GM19395 (cell line): ENCODE data around the gene MYNN.

Source experiments
- ATAC-seq: cut with Tn5 transposase; IDR thresholded peaks from one replicate; pipeline ENCODE4 v1.9.1; 2021; ENCODE audit warnings: mild to moderate bottlenecking, moderate library complexity; ENCODE audit not compliant: unreplicated experiment

The MYNN gene

GRCh38 chr3:169774186-169774585, 990 bp downstream of the MYNN start:
- ATAC-seq = no peak

- no peak for ATAC-seq
Observed at GRCh38 chr3:169777822-169778221, 4.6 kb downstream of the MYNN start.

GRCh38 chr3:169780742-169781141, 7.5 kb downstream of the MYNN start:
- ATAC-seq = no peak

GRCh38 chr3:169781209-169781855, 8.1 kb downstream of the MYNN start:
- no peak for ATAC-seq

GRCh38 chr3:169787120-169787519, 13.9 kb downstream of the MYNN start:
- no peak for ATAC-seq

- ATAC-seq = no peak
Observed at GRCh38 chr3:169787791-169788190, 14.6 kb downstream of the MYNN start.

- no peak for ATAC-seq
Observed at GRCh38 chr3:169790219-169790618, 17.0 kb downstream of the MYNN start.

- no peak for ATAC-seq
Observed at GRCh38 chr3:169790687-169791429, 17.7 kb downstream of the MYNN start.

GRCh38 chr3:169792359-169792758, 19.2 kb downstream of the MYNN start:
- no peak for ATAC-seq

- no peak for ATAC-seq
Observed at GRCh38 chr3:169804681-169805080, 31.5 kb downstream of the MYNN start.

GRCh38 chr3:169809230-169809795, 36.1 kb downstream of the MYNN start:
- no peak for ATAC-seq

GRCh38 chr3:169811631-169812331, 38.6 kb downstream of the MYNN start:
- ATAC-seq = no peak

GRCh38 chr3:169812332-169813235, 39.4 kb downstream of the MYNN start, which contains the start of the genes LRRC34 and LRRIQ4:
LRRC34 (minus strand) TSS chr3:169812904; CDS start chr3:169812548, 356 bp downstream.
LRRIQ4 (plus strand) TSS chr3:169812870; CDS start chr3:169821922, 9,052 bp downstream.
- peak; percentile 64 for ATAC-seq

GRCh38 chr3:169813278-169813677, 40.1 kb downstream of the MYNN start:
- no peak for ATAC-seq

GRCh38 chr3:169813757-169814517, 40.7 kb downstream of the MYNN start:
- ATAC-seq = peak; percentile 90

- no peak for ATAC-seq
Observed at GRCh38 chr3:169815590-169816150, 42.5 kb downstream of the MYNN start.

- no peak for ATAC-seq
Observed at GRCh38 chr3:169818316-169818715, 45.1 kb downstream of the MYNN start.

GRCh38 chr3:169822091-169822490, 48.9 kb downstream of the MYNN start:
- ATAC-seq = no peak

- ATAC-seq = no peak
Observed at GRCh38 chr3:169822540-169822939, 49.3 kb downstream of the MYNN start.
